ENCODE measurements around the gene C2CD2L. TPM values are rescaled to one million over a fixed set of nuclear protein-coding genes. Genes with fewer than 3 reads are reported as not detected.
A peak's percentile ranks its signal among the peaks of the same experiment; 100 is the strongest.
"Not testable (repeated sequence)": the region's sequence is repeated elsewhere in the genome, so short reads cannot be mapped to it uniquely, and the experiment has no call there.

C2CD2L gene
- polyA plus RNA-seq, 1 donor: 18.1 TPM

DNA sequence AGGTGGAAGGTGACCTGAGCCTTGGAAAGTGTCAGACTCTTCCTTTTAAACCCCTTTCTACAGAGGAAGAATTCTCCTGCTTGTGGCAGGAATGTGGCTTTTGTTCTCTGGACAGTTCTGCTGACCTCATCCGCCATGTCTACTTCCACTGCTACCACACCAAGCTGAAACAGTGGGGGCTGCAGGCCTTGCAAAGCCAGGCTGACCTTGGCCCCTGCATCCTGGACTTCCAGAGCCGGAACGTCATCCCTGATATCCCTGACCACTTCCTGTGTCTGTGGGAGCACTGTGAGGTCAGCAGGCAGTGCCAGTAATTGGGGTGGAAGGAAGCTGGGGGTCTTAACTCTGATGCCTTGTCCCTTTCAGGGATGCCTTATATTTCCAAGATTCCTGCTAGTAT is 23.5 kb downstream of the C2CD2L start:
- no CpG with 5 or more reads among the region's 3 CpGs for WGBS (ENCODE audit: insufficient coverage, low lambda C conversion rate)
- DNase-seq: no peak
- H3K9me3 ChIP-seq (ENCODE audit: control insufficient read depth, low read depth, low read length): no peaks in the 10 kb centered on the region
- no peaks in the 10 kb centered on the region for H3K27me3 ChIP-seq (ENCODE audit: control insufficient read depth, insufficient read depth, low read length)
- H3K36me3 ChIP-seq (ENCODE audit: control insufficient read depth, insufficient read depth, low read length): peaks cover 54% of the 10 kb centered on the region
- no peak overlapping the region for H3K27ac ChIP-seq (ENCODE audit: low read length)
- peaks cover 13% of the 10 kb centered on the region for H3K4me1 ChIP-seq (ENCODE audit: control insufficient read depth, insufficient read depth, low read length)
- H3K4me3 ChIP-seq (ENCODE audit: low read length): no peak overlapping the region

- Histone ChIP-seq H3K27ac (ENCODE audit: low read length) (no peak overlapping the region), H3K36me3 (ENCODE audit: control insufficient read depth, insufficient read depth, low read length) (peaks cover 49% of the 10 kb centered on the region), H3K4me3 (ENCODE audit: low read length) (no peak overlapping the region), H3K4me1 (ENCODE audit: control insufficient read depth, insufficient read depth, low read length) (no peaks in the 10 kb centered on the region), H3K27me3 (ENCODE audit: control insufficient read depth, insufficient read depth, low read length) (no peaks in the 10 kb centered on the region), H3K9me3 (ENCODE audit: control insufficient read depth, low read depth, low read length) (no peaks in the 10 kb centered on the region)
- DNase-seq: no peak
- WGBS (ENCODE audit: insufficient coverage, low lambda C conversion rate): no CpG with 5 or more reads among the region's 4 CpGs
These were observed 27.3 kb downstream of the C2CD2L start for GRCh38 chr11:119134389-119134978.

- H3K27ac ChIP-seq (ENCODE audit: low read length); H3K4me3 ChIP-seq (ENCODE audit: low read length); H3K27me3 ChIP-seq (ENCODE audit: control insufficient read depth, insufficient read depth, low read length); H3K4me1 ChIP-seq (ENCODE audit: control insufficient read depth, insufficient read depth, low read length); H3K9me3 ChIP-seq (ENCODE audit: control insufficient read depth, low read depth, low read length); DNase-seq; H3K36me3 ChIP-seq (ENCODE audit: control insufficient read depth, insufficient read depth, low read length): not testable (repeated sequence)
- 100% methylated on average over 1 of the region's 10 CpGs for WGBS (ENCODE audit: insufficient coverage, low lambda C conversion rate)
These were observed 32.1 kb downstream of the C2CD2L start for GRCh38 chr11:119139276-119139675.

GRCh38 chr11:119144825-119145486 is 37.8 kb downstream of the C2CD2L start:
- DNase-seq: peak; percentile 60 to 78
- no peaks in the 10 kb centered on the region for H3K36me3 ChIP-seq (ENCODE audit: control insufficient read depth, insufficient read depth, low read length)
- H3K4me3 ChIP-seq (ENCODE audit: low read length): no peak overlapping the region
- no CpG with 5 or more reads among the region's 7 CpGs for WGBS (ENCODE audit: insufficient coverage, low lambda C conversion rate)
- peaks cover 32% of the 10 kb centered on the region for H3K27me3 ChIP-seq (ENCODE audit: control insufficient read depth, insufficient read depth, low read length)
- no peaks in the 10 kb centered on the region for H3K4me1 ChIP-seq (ENCODE audit: control insufficient read depth, insufficient read depth, low read length)
- H3K27ac ChIP-seq (ENCODE audit: low read length): no peak overlapping the region
- peaks cover 3% of the 10 kb centered on the region for H3K9me3 ChIP-seq (ENCODE audit: control insufficient read depth, low read depth, low read length)

- Histone ChIP-seq H3K27me3 (ENCODE audit: control insufficient read depth, insufficient read depth, low read length) (peaks cover 38% of the 10 kb centered on the region), H3K4me1 (ENCODE audit: control insufficient read depth, insufficient read depth, low read length) (no peaks in the 10 kb centered on the region), H3K9me3 (ENCODE audit: control insufficient read depth, low read depth, low read length) (peaks cover 3% of the 10 kb centered on the region), H3K4me3 (ENCODE audit: low read length) (no peak overlapping the region), H3K27ac (ENCODE audit: low read length) (no peak overlapping the region), H3K36me3 (ENCODE audit: control insufficient read depth, insufficient read depth, low read length) (no peaks in the 10 kb centered on the region)
- DNase-seq: no peak
- WGBS (ENCODE audit: insufficient coverage, low lambda C conversion rate): no CpG with 5 or more reads among the region's 3 CpGs
These were observed 38.4 kb downstream of the C2CD2L start for GRCh38 chr11:119145551-119145950.

DNA sequence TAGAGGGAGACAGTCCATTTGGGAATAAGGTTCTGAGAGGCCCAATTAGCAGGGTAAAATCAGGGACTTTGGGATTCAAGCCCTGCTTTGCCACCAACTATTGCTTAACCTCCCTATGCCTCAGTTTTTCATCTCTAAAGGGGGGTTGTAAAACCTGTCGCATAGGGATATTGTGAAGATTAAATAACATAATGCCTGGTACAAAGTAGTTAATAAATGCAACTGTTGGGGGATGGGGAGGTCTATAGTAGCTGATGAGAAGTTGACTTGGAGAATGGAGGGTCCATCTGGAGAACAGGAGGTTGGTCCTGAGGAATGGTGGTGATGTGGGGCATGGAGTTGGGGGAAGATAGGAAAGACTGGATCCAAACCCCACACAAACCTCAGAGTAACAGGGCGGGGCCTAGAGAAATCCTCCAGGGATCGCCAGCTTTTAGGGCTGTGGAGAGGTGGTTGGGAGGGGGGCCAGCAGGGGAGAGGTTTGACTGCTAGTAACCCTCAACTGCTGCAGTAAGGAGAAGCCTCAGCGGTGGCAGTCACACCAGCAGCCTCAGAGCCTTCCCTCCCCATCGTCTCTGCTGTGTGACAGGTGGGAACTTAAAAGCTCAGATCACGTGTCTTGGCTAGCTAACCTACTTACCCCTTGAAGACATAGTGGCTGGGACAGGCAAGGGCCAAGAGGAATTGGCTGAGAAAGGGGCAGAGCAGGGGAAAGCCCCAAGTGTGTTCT is 40.6 kb downstream of the C2CD2L start:
- H3K4me3 ChIP-seq (ENCODE audit: low read length): no peak overlapping the region
- no peaks in the 10 kb centered on the region for H3K4me1 ChIP-seq (ENCODE audit: control insufficient read depth, insufficient read depth, low read length)
- peaks cover 3% of the 10 kb centered on the region for H3K9me3 ChIP-seq (ENCODE audit: control insufficient read depth, low read depth, low read length)
- no peaks in the 10 kb centered on the region for H3K36me3 ChIP-seq (ENCODE audit: control insufficient read depth, insufficient read depth, low read length)
- no peak for DNase-seq
- H3K27me3 ChIP-seq (ENCODE audit: control insufficient read depth, insufficient read depth, low read length): peaks cover 46% of the 10 kb centered on the region
- no peak overlapping the region for H3K27ac ChIP-seq (ENCODE audit: low read length)
- no CpG with 5 or more reads among the region's 6 CpGs for WGBS (ENCODE audit: insufficient coverage, low lambda C conversion rate)

GRCh38 chr11:119148720-119149017 is 41.5 kb downstream of the C2CD2L start:
- Histone ChIP-seq H3K27ac (ENCODE audit: low read length) (no peak overlapping the region), H3K9me3 (ENCODE audit: control insufficient read depth, low read depth, low read length) (peaks cover 3% of the 10 kb centered on the region), H3K4me1 (ENCODE audit: control insufficient read depth, insufficient read depth, low read length) (no peaks in the 10 kb centered on the region), H3K27me3 (ENCODE audit: control insufficient read depth, insufficient read depth, low read length) (peaks cover 47% of the 10 kb centered on the region), H3K4me3 (ENCODE audit: low read length) (peak overlapping the region; percentile 36), H3K36me3 (ENCODE audit: control insufficient read depth, insufficient read depth, low read length) (no peaks in the 10 kb centered on the region)
- no CpG with 5 or more reads among the region's 16 CpGs for WGBS (ENCODE audit: insufficient coverage, low lambda C conversion rate)
- DNase-seq: no peak

- Histone ChIP-seq H3K4me3 (ENCODE audit: low read length) (peak within 1 kb of the TSS; percentile 36), H3K36me3 (ENCODE audit: control insufficient read depth, insufficient read depth, low read length) (no peaks in the 10 kb centered on the region), H3K4me1 (ENCODE audit: control insufficient read depth, insufficient read depth, low read length) (no peaks in the 10 kb centered on the region), H3K27ac (ENCODE audit: low read length) (no peak within 1 kb of the TSS), H3K27me3 (ENCODE audit: control insufficient read depth, insufficient read depth, low read length) (peaks cover 52% of the 10 kb centered on the region), H3K9me3 (ENCODE audit: control insufficient read depth, low read depth, low read length) (peaks cover 3% of the 10 kb centered on the region)
- no CpG with 5 or more reads among the region's 73 CpGs for WGBS (ENCODE audit: insufficient coverage, low lambda C conversion rate)
- DNase-seq: no peak
These were observed 42.1 kb downstream of the C2CD2L start, which contains the start of gene ABCG4 for GRCh38 chr11:119149018-119149785. Gene ABCG4, plus strand, starts transcription at chr11:119149052. Its CDS starts 914 bp downstream, at chr11:119149966.

DNA sequence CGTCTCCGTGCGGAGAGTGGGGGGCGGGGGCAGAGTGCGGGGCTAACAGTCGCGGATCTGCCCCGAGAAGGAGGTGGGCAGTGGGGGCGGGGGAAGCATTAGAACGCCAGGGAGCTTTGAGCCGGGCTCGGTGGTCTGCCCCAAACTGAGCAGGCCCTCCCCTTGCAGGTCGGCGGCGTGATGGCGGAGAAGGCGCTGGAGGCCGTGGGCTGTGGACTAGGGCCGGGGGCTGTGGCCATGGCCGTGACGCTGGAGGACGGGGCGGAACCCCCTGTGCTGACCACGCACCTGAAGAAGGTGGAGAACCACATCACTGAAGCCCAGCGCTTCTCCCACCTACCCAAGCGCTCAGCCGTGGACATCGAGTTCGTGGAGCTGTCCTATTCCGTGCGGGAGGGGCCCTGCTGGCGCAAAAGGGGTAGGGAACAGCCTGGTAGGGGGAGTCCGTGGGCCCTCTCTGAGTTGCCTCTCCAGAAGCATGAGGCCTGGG is 42.7 kb downstream of the C2CD2L start:
- peak overlapping the region; percentile 29 for H3K4me3 ChIP-seq (ENCODE audit: low read length)
- peaks cover 3% of the 10 kb centered on the region for H3K9me3 ChIP-seq (ENCODE audit: control insufficient read depth, low read depth, low read length)
- no peak for DNase-seq
- no CpG with 5 or more reads among the region's 33 CpGs for WGBS (ENCODE audit: insufficient coverage, low lambda C conversion rate)
- no peak overlapping the region for H3K27ac ChIP-seq (ENCODE audit: low read length)
- no peaks in the 10 kb centered on the region for H3K4me1 ChIP-seq (ENCODE audit: control insufficient read depth, insufficient read depth, low read length)
- H3K36me3 ChIP-seq (ENCODE audit: control insufficient read depth, insufficient read depth, low read length): no peaks in the 10 kb centered on the region
- peaks cover 55% of the 10 kb centered on the region for H3K27me3 ChIP-seq (ENCODE audit: control insufficient read depth, insufficient read depth, low read length)

- H3K4me1 ChIP-seq (ENCODE audit: control insufficient read depth, insufficient read depth, low read length): no peaks in the 10 kb centered on the region
- no peak for DNase-seq
- H3K27me3 ChIP-seq (ENCODE audit: control insufficient read depth, insufficient read depth, low read length): peaks cover 61% of the 10 kb centered on the region
- no peak overlapping the region for H3K27ac ChIP-seq (ENCODE audit: low read length)
- WGBS (ENCODE audit: insufficient coverage, low lambda C conversion rate): no CpG with 5 or more reads among the region's 9 CpGs
- no peak overlapping the region for H3K4me3 ChIP-seq (ENCODE audit: low read length)
- no peaks in the 10 kb centered on the region for H3K36me3 ChIP-seq (ENCODE audit: control insufficient read depth, insufficient read depth, low read length)
- peaks cover 3% of the 10 kb centered on the region for H3K9me3 ChIP-seq (ENCODE audit: control insufficient read depth, low read depth, low read length)
These were observed 44.9 kb downstream of the C2CD2L start for GRCh38 chr11:119152043-119152442.
